Spinal cord (tissue), 10 donors: ENCODE measurements around the gene NCOA3. TPM values are rescaled to one million over a fixed set of nuclear protein-coding genes. Genes with fewer than 3 reads are reported as not detected.

ENCODE experiments used
- DNase-seq, 6 donors: peaks; one replicate each; pipeline versions ENCODE4 v3.0.0 to v3.0.0-alpha.2; 2013 to 2015; ENCODE audit warnings: low spot score in 6 of 6, low read depth in 4 of 6
- H3K27ac ChIP-seq: one replicate; pipeline ENCODE4 v1.5.1; 2013; ENCODE audit warnings: low read depth, low read length, control low read depth
- H3K27me3 ChIP-seq: one replicate; pipeline ENCODE4 v1.6.1; 2013; ENCODE audit warnings: low read length; ENCODE audit not compliant: control insufficient read depth, insufficient read depth
- H3K36me3 ChIP-seq: one replicate; pipeline ENCODE4 v1.6.1; 2013; ENCODE audit warnings: low read length; ENCODE audit not compliant: control insufficient read depth, insufficient read depth
- H3K4me1 ChIP-seq: one replicate; pipeline ENCODE4 v1.6.1; 2013; ENCODE audit warnings: low read length; ENCODE audit not compliant: control insufficient read depth, insufficient read depth
- H3K4me3 ChIP-seq: one replicate; pipeline ENCODE4 v1.5.1; 2013; ENCODE audit warnings: low read depth, low read length, control low read depth
- H3K9me3 ChIP-seq: one replicate; pipeline ENCODE4 v1.6.1; 2013; ENCODE audit warnings: low read length; ENCODE audit not compliant: control insufficient read depth, insufficient read depth
- WGBS: methylation state at CpG from one replicate; pipeline ENCODE4 v1.1.5; 2013; ENCODE audit warnings: missing lambda C conversion rate; ENCODE audit not compliant: insufficient coverage; 5-methylcytosine and 5-hydroxymethylcytosine counted together
- long read RNA-seq, 4 donors: transcript quantifications; one replicate each; lab custom pipeline, GENCODE V29; 2026
- polyA plus RNA-seq, 2 donors: library from polyadenylated mRNA; unstranded; fragments of 120-200 nt; gene quantifications; one replicate each; pipeline ENCODE4 v1.2.1, GENCODE V29; 2013; ENCODE audit not compliant: insufficient read length in 2 of 2
- total RNA-seq, 2 donors: library from RNA; depleted of rRNA in 1 of 2; stranded (reverse); fragments of 120-200 nt in 1 of 2; fragments of >200 nt in 1 of 2; gene quantifications; one replicate each; pipeline versions ENCODE4 v1.2.3 to v1.2.4, GENCODE V29; 2013 to 2014
- donor health status: healthy.

The NCOA3 gene
- total RNA-seq: 10 to 100 TPM; 41.3 to 43.7 TPM
- polyA plus RNA-seq: 10 to 100 TPM; 23.0 to 25.6 TPM
- long read RNA-seq, donor 1, partial matches to known transcripts: 302 of 319 reads
- long read RNA-seq, donor 1, other reads (novel, unspliced or antisense): 17 of 319 reads
- long read RNA-seq, donor 2, partial matches to known transcripts: 64 of 64 reads
- long read RNA-seq, donor 2, other reads (novel, unspliced or antisense): 0 of 64 reads
- long read RNA-seq, donor 3, partial matches to known transcripts: 159 of 164 reads
- long read RNA-seq, donor 3, other reads (novel, unspliced or antisense): 5 of 164 reads
- long read RNA-seq, donor 4, partial matches to known transcripts: 13 of 13 reads
- long read RNA-seq, donor 4, other reads (novel, unspliced or antisense): 0 of 13 reads

DNA sequence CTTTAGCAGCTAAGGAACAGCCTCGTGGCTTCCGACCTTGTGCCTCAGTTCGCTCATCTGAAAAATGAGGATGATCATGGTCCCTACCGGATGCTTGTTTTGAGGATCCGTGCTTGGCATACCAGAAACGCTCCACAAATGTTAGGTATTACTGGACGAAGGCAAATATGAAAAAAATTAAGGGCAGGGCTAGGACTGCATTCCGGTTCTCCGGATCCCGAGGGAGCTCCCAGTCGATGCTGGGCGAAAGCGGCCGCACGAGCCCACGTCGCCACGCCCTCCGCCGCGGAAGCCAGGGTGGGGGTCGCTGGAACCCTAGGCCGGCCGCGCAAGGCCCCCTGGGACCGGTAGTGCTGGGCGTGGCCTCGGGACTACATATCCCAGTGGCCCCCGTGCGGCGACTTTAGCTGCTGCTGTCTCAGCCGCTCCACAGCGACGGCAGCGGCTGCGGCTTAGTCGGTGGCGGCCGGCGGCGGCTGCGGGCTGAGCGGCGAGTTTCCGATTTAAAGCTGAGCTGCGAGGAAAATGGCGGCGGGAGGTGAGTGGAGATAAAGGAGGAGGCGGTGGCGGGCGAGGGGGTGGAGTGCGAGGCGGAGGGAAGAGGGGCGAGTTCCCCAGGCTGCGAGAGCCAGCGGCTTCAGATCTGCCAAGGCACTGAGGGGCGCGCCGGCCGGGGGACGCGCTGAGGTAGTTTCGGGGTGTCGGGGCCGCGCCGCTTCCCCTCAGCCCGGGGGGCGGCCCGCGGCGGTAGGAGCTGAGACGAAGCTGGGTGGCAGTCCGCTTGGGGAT is at the start of gene NCOA3:
TSS of gene NCOA3 (plus strand) at position 406 of the 789 bp plus-strand sequence. CDS start 120,361 bp downstream, outside the sequence.
- Histone ChIP-seq H3K4me3 (peak within 1 kb of the TSS; percentile 75), H3K27me3 (no peaks in the 10 kb centered on the region), H3K4me1 (peaks cover 7% of the 10 kb centered on the region), H3K36me3 (no peaks in the 10 kb centered on the region), H3K27ac (peak within 1 kb of the TSS; percentile 91), H3K9me3 (no peaks in the 10 kb centered on the region)
- DNase-seq: peak; percentile 81 to 98 (median 91)
- WGBS: under 1% methylated on average over 74 of the region's 74 CpGs

DNA sequence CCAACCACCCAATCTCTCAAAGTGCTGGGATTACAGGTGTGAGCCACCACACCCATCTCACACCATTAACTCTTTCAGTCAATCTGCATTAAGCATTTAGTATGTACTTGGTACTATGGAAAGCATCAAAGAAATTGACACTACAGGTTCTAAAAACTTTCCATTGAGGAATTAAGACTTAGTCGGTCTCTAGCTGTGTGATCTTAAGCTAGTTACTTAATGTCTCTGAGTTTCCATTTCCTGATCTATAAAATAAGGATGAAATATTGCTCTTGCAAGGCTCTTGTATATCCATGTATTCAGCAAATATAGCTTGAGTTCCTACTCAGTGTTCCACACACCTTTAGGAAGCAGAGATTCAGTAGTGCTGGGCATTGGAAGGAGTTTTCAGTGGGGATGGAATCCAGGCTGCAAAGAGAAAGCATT is 48.9 kb upstream of the NCOA3 start:
- Histone ChIP-seq H3K27ac (no peak overlapping the region), H3K27me3 (no peaks in the 10 kb centered on the region), H3K4me3 (no peak overlapping the region), H3K36me3 (no peaks in the 10 kb centered on the region), H3K9me3 (no peaks in the 10 kb centered on the region), H3K4me1 (no peaks in the 10 kb centered on the region)
- WGBS: no CpG with 5 or more reads among the region's 1 CpG
- no peak for DNase-seq

DNA sequence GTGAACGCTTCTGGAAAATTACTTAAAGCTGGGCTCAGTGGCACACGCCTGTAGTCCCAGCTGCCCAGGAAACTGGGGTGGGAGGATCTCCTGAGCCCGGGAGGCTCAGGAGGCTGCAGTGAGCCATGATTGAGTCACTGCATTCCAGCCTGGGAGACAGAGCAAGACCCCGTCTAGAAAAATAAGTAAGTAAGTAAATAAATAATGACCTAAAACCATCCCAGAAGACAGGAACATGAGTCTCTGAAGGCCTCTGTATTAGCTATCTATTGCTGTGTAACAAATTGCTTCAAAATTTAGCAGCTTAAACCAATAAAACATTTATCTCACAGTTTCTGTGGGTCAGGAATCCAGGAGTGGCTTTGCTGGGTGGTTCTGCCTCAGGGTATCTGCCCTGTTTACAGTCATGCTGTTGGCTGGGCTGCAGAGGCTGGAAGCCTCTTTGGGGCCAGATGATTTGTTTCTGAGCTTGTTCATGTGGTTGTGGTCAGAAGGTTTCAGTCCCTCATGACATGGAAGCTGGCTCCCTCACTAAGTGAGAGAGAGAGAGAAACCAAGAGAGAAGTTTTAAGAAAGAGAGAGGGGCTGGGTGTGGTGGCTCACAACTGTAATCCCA is 48.4 kb upstream of the NCOA3 start:
- 69% methylated on average over 2 of the region's 4 CpGs for WGBS

DNA sequence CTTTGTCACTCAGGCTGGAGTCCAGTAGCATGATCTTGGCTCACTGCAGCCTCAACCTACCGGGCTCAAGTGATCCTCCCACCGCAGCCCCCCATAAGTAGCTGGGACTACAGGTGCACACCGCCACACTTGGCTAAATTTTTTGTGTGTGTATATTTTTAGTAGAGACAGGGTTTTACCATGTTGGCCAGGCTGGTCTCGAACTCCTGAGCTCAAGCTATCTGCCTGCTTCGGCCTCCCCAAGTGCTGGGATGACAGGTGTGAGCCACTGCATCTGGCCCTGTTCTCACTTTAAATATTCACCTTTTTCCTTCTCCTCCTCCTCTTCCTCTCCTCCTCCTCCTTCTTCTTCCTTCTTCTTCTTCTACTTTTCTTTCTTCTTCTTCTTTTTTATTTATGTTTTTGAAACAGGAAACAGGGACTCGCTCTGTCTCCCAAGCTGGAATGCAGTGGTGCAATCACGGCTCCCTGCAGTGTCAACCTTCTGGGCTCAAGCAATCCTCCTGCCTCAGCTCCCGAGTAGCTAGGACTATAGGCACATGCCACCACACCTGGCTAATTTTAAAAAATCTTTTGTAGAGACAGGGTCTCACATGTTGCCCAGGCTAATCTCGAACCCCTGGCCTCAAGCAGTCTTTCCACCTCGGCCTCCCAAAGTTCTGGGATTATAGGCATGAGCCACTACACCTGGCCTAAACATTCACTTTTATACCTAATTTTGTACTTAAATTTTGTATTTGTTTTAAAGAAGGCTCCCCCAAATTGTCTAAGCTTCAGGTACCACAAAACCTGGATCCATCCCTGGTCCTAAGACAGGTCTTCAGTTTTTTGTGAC is 47.2 kb upstream of the NCOA3 start:
- no peak for DNase-seq
- H3K36me3 ChIP-seq: no peaks in the 10 kb centered on the region
- no peaks in the 10 kb centered on the region for H3K4me1 ChIP-seq
- H3K9me3 ChIP-seq: no peaks in the 10 kb centered on the region
- WGBS: 78% methylated on average over 7 of the region's 10 CpGs
- no peak overlapping the region for H3K27ac ChIP-seq
- H3K27me3 ChIP-seq: no peaks in the 10 kb centered on the region
- no peak overlapping the region for H3K4me3 ChIP-seq

More for the DNA sequence above, 48.4 kb upstream of the NCOA3 start:
- Histone ChIP-seq H3K4me1 (no peaks in the 10 kb centered on the region), H3K36me3 (no peaks in the 10 kb centered on the region), H3K4me3 (no peak overlapping the region), H3K9me3 (no peaks in the 10 kb centered on the region), H3K27ac (no peak overlapping the region), H3K27me3 (no peaks in the 10 kb centered on the region)
- DNase-seq: no peak

DNA sequence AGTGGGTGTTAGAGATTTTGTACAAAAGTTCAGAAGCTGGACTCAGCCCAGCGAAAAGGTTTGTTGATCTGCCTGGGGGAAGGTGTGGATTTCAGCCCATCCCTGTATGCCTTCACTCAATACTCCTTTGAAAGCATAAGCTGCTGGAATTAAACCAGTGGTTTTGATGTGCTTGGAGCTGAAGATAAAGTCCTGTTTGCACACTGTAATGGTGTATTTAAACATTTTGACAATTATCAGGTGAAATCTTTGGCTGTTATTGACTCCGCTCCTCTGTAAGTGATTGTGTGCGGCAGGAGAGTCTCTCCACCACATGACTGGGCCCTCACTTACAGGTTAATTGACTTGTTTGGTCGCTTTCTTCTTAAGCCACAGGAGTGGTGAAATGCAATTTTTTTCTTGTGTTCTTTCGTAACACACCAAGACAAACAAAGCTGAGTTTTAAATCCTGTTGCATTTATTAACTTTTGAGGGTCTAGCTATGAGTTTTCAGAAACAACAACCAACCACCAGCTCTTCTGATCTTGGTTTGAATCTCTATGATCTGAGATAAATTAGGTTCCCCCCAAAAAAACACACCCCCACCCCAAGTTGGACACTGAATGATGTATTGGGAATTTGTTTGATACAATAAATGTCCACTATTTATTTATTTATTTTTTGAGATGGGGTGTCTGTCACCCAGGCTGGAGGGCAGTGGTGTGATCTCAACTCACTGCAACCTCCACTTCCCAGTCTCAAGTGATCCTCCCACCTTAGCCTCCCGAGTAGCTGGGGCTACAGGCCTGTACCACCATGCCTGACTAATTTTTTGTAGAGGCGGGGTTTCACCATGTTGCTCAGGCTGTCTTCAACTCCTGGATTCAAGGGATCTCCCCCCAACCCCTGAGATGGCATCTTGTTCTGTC is 46.3 kb upstream of the NCOA3 start:
- no peaks in the 10 kb centered on the region for H3K36me3 ChIP-seq

DNA sequence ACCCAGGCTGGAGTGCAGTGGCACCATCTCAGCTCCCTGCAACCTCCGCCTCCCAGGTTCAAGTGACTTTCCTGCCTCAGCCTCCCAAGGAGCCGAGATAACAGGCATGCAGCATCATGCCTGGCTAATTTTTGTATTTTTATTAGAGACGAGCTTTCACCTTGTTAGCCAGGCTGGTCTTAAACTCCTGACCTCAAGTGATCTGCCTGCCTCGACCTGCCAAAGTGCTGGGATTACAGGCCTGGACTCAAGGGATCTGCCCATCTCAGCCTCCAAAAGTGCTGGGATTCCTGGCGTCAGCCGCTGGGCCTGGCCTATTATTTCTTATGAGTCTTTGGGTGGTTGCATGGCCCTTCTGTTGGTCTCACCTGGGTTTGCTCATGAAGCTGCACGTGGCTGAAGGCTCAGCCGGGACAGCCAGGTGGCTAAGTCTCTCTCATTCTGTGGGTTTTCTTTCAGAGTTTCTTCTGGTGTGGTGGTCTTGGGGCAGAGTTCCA is 45.6 kb upstream of the NCOA3 start:
- 97% methylated on average over 8 of the region's 8 CpGs for WGBS
- Histone ChIP-seq H3K9me3 (no peaks in the 10 kb centered on the region), H3K36me3 (no peaks in the 10 kb centered on the region), H3K4me1 (no peaks in the 10 kb centered on the region), H3K27me3 (no peaks in the 10 kb centered on the region), H3K4me3 (no peak overlapping the region), H3K27ac (no peak overlapping the region)
- no peak for DNase-seq

More for the DNA sequence above, 46.3 kb upstream of the NCOA3 start:
- Histone ChIP-seq H3K4me1 (no peaks in the 10 kb centered on the region), H3K27me3 (no peaks in the 10 kb centered on the region), H3K27ac (no peak overlapping the region), H3K4me3 (no peak overlapping the region), H3K9me3 (no peaks in the 10 kb centered on the region)
- WGBS: 94% methylated on average over 2 of the region's 7 CpGs
- no peak for DNase-seq

DNA sequence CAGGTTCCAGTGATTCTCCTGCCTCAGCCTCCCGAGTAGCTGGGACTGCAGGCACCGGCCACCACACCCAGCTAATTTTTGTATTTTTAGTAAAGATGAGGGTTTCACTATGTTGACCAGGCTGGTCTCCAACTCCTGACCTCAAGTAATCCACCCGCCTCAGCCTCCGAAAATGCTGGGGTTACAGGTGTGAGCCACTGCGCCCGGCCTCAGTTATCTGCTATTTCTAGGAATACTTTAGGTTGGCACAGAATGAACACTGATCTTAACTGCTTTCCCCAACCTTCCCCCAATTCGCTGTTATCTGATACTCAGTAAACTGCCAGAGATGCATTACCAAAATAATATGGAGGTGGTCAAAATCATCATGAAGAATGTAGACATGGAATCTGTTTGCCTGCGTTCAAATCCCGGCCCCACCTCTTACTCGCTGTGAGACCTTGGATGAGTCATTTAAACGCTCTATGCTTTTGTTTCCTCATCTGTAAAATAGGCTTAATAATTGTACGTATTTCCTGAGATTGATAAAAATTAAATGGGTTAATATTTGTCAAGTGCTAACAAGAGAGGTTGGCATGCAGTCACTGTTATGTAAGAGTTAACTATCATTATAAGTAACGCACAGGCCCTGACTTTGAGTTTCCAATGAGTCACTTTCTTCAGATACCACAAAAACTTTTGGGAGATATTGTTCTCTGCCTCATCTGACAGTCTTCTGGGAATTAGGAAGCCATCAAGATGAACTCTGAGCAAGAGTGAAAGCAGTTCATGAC is 44.5 kb upstream of the NCOA3 start:
- no peaks in the 10 kb centered on the region for H3K27me3 ChIP-seq
- H3K9me3 ChIP-seq: no peaks in the 10 kb centered on the region
- no peaks in the 10 kb centered on the region for H3K4me1 ChIP-seq
- H3K36me3 ChIP-seq: no peaks in the 10 kb centered on the region
- WGBS: 100% methylated on average over 4 of the region's 13 CpGs
- no peak overlapping the region for H3K4me3 ChIP-seq
- no peak overlapping the region for H3K27ac ChIP-seq
- no peak for DNase-seq
